ENCODE measurements around the gene DNLZ.

DNA sequence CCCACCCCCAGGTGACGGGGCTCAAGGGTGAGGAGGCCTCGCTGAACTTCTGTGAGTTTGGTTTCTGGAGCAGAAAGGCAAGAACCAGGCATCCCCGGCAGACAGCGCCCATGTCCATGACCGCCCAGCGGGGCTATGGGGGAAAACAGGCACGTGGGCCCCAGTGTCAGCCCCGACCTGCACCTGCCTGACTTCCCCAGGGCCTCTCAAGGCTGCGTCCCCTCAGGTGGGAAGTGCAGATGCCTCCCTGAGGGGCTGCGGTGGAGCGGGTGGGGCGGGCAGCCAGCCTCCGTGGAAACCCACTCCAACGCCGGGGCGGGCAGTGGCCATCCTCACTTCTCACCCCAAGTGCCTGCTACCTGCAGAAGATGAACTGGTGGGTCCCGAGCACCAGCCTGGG is 16.8 kb upstream of the DNLZ start:
- TF ChIP-seq GATA2 (IDR thresholded peaks at IDR 0.05; ENCODE audit: low read depth, low read length) (no peak), GATA3 (IDR thresholded peaks at IDR 0.05; ENCODE audit: low read depth, low read length) (no peak)

Measured in SH-SY5Y (cell line).